Measurements from ENCODE around the gene HDDC3. TPM values are rescaled to one million over a fixed set of nuclear protein-coding genes. Genes with fewer than 3 reads are reported as not detected.

HDDC3 gene
- total RNA-seq, result 7.9 TPM

DNA sequence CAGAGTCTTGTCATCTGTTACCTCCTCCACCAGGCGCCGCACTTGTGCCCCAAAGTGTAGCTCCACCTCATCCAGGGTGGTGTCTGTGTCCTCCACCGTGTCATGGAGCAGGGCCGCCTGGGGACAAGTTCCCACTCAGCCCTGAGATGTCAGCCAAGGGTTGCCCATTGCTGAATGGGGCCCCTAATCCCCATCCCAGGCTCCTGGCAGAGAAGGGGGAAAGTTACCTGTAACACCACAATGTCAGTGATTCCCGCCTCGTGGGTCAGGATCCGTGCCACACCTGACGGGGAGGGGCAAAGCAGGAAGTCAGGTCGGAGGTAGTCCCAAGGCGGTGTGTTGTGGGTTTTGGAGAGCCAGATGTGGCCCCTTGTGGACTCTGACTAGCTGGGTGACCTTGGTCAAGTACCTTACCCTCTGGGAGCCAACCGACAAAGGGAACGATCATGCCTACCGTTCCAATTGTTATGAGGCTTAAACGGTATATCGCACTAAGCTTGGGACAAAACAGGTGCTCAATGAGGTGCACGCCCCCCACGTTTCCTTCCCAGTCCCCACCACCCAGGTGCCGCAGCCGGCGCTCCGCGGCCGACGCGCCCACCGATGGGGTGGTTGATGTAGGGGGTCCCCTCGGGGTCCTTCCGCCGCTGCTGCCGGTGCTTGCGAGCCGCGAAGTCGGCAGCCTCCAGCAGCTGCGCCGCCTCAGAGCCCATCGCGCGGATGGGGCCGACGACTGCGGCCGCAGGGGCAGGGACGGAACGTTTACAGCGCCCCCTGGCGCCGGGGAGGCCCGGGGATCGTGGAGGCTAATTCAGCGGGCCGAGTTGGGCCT lies at the start of gene HDDC3:
HDDC3 (minus strand) TSS at position 722 of the 832 bp plus-strand sequence; CDS start at position 713, 9 bp downstream.
- DNase-seq, result peak; percentile 54

- no peak for DNase-seq
Measured at GRCh38 chr15:90982135-90982534, 49.8 kb upstream of the HDDC3 start.

- no peak for DNase-seq
Measured at GRCh38 chr15:90981681-90982080, 49.3 kb upstream of the HDDC3 start.

DNA sequence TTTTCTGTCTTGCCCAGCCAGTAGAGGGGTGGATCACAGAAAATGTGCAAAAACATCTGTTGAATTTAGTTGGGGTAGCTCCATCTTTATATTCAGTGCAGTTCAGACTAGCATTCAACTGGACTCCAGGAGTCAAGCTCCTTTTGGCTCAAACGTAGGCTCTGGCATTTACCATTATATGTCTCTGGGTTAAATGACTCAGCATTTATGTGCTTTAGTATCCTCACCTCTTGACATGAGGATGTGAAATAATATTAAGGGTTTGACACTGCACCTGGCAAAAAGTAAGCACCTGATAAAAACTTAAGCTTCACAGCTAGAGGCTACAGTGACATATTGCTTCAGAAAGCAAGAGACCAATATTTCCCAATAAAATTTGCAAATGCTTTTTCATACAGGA lies 47.2 kb upstream of the HDDC3 start:
- no peak for DNase-seq

GRCh38 chr15:90974216-90974615 lies 41.9 kb upstream of the HDDC3 start:
- DNase-seq, result no peak

DNA sequence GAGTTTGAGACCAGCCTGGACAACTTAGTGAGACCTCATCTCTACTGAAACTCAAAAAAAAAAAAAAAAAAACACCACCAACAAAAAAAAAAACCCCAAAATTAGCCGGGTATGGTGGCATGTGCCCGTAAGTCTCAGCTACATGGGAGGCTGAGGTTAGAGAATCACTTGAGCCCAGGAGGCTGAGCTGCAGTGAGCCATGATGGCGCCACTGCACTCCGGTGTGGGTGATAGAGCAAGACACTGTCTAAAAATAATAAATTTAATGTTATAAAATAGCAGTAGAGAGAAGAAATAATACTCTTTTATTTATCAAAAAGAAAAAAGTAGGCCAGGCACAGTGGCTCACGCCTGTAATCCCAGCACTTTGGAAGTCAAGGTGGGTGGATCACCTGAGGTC lies 39.8 kb upstream of the HDDC3 start:
- DNase-seq, result no peak

GRCh38 chr15:90970274-90970673 lies 37.9 kb upstream of the HDDC3 start:
- no peak for DNase-seq

DNA sequence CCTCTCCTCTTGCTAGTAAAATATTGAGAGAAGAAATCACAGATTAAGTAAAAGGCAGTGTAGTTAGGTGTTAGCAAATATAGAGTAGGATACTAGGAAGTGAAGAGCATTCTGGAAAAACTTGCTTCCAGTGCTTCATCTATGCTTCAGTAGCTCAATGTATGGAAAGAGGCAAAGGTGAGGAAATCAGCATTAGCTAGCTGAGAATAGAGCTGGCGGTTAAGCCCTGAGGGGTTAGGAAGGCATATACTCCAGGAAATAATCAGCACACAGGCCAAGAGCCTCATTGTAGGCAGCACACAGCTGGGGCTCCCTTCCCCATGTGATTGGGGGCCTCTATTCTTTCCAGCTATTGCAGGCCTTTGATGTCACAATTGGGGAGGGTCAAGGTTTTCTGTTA lies 36.1 kb upstream of the HDDC3 start:
- no peak for DNase-seq

- DNase-seq, result no peak
Measured at GRCh38 chr15:90967206-90967605, 34.9 kb upstream of the HDDC3 start.

DNA sequence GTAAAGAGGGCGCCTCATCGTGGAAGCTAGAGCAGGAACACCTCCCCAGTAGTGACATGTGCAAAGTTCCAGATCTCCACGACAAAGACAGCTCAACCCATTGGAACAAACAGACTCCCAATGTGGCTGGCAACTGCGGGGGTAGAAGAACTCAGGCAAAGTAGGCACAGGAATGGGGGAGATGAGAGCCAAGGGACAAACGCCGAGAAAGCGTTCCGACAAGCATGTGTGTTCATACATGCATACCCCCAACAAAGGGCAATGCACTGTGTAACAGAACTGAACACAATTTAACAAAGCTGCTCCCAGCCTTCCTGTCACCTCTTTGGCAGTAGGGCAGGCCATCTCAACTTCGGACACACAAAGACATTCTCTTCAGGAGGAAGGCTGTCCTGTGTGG lies 33.9 kb upstream of the HDDC3 start:
- no peak for DNase-seq

DNA sequence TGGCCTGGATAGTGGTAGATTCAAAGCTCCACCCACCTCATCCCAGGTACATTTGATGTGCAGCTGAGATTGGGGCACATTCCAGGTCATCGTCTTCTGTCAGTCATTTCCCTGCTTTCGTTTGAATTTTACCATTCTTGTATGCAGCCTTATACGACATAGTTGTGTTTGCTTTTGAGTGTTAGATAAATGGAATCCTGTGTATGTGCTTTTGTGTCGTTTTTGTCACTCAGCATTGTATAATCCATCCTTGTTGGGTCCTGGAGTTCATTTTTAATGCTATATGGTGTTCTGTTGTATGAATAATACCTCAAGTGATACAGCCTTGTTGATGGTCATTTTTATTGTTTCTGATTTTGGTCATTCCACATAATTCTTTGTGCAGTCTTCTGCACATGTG lies 29.7 kb upstream of the HDDC3 start:
- DNase-seq, result no peak

GRCh38 chr15:90960298-90961091 lies 28.1 kb upstream of the HDDC3 start:
- no peak for DNase-seq

GRCh38 chr15:90959894-90960293 lies 27.5 kb upstream of the HDDC3 start:
- DNase-seq, result no peak

DNA sequence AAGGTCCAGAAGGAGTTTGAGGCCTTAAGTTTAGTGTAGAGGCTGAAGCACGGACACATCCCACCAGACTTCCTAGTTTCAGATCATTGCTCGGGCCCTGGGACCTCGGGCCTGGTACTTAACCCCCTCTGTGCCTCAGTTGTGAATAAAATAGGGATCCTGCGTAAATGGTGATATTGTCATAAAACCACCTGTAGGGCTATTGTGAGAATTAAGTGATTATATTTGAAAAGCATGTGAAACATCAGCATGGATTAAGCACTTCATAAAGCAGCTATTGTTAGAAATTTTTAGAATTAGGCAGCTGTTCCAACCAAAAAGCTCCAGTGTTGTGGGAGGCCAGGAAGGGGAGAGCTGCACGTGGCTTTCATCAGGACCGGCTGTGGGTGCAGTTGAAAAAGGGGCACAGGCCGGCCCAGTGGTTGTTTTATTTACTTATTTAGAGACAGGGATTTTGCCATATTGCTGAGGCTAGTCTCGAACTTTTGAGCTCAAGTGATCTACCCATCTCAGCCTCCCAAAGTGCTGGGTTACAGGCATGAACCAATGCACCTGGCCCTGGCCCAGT lies 26.8 kb upstream of the HDDC3 start:
- DNase-seq, result no peak

- no peak for DNase-seq
Measured at GRCh38 chr15:90957791-90958190, 25.4 kb upstream of the HDDC3 start.

DNA sequence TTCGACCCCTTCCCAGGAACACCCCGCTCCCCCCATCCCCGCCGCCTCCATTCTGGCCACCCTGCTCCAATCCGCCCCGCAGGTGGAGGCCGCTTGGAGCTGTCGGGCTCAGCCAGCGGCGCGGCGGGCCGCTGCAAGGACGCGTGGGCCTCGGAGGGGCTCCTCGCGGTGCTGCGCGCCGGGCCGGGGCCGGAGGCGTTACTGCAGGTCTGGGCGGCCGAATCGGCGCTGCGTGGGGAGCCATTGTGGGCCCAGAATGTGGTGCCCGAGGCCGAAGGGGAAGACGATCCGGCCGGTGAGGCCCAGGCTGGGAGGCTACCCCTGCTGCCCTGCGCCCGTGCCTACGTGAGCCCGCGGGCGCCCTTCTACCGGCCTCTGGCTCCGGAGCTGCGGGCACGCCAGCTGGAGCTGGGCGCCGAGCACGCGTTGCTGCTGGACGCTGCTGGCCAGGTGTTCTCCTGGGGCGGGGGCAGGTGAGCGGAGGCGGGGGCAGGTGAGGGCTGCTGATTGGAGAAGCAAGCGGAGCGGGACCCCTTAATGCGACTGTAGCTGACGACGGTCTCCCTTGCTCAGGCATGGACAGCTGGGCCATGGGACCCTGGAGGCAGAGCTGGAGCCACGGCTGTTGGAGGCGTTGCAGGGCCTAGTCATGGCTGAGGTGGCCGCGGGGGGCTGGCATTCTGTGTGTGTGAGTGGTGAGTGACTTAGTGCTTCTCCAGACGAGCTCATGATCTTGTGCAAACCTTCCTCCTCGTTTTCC lies 24.9 kb upstream of the HDDC3 start:
- no peak for DNase-seq

DNA sequence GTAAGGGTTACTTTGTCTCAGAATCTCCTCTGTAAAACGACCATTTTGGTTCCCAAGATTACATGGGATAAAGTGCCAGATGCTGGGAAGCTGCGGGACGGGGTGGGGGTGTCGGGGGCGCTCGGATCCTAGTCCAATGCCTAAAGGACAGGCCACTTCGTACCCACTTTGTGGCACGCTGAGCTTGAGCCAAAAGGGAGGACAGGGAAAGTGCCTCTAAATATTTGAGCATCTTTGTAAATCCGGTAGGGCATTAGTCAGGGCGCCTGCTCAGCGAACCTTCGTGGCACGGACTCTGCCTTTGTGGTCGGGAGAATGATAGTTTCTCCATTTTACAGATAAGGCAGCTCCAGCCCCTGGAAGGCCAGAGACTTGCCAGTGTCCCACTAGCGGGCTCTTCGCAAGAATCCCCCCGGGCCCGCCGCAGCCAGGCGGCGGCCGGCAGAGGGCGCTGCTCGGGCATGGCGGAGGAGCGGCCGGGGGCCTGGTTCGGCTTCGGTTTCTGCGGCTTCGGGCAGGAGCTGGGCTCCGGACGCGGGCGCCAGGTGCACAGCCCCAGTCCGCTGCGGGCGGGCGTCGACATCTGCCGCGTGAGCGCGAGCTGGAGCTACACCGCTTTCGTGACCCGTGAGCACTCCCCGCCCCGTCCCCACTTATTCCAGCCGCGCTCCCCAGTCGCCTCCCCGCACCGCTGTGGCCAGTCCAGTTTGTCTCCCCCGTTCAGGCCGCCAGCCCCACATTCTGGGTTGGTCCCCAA lies 24.1 kb upstream of the HDDC3 start:
- peak; percentile 63 for DNase-seq

DNA sequence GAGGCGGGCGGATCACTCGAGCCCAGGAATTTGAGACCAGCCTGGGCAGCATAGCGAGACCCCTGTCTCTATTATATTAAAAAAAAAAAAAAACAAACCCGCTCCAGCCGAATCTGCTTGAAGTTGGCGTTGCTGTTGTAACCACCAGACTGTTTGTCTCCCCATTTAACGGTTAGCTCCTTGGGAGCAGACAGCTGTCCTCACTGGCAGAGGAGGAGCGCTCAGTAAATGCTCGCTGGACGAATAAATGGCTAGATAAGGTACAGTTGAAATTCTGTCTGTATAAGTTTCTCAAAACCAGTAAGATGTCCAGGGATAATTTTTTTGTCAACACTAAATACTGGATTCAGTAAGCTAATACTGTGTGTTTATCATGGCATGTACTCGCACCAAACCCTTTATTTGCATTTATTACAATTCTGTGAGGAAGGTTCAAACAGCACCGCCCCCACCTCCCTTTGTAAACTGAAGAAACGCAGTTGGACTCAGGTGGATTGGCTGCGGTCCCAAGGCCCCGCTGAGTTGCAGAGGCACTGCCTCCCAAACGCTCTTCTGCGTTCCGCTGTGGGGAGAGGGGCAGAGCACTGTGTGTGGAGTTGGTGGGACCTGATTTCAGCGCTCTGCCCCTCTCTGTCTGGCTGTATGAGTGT lies 23.4 kb upstream of the HDDC3 start:
- DNase-seq, result no peak

- DNase-seq, result peak; percentile 93
Measured at GRCh38 chr15:90954712-90955623, 22.6 kb upstream of the HDDC3 start, which contains the start of gene RCCD1. RCCD1 (plus strand) TSS chr15:90954884; CDS start chr15:90956735, 1,851 bp downstream.

Measured in skin of body (tissue), 2 donors.